PC-9 (cell line): Measurements from ENCODE around the gene SAMD9L.

Experiments used
- EZH2 ChIP-seq: fragments of 200-600 bp; sonication (generic); IDR thresholded peaks from 2 replicates; pipeline ENCODE4 v1.8.0; 2017; ENCODE audit warnings: antibody characterized with exemption, low read depth
- TF ChIP-seq, protein P1 (sequence below): fragments of 200-600 bp; sonication (generic); conservative IDR thresholded peaks from 2 replicates; pipeline ENCODE4 v1.6.1; 2017; ENCODE audit warnings: mixed run types, antibody characterized with exemption, mild to moderate bottlenecking, moderate library complexity

DNA sequence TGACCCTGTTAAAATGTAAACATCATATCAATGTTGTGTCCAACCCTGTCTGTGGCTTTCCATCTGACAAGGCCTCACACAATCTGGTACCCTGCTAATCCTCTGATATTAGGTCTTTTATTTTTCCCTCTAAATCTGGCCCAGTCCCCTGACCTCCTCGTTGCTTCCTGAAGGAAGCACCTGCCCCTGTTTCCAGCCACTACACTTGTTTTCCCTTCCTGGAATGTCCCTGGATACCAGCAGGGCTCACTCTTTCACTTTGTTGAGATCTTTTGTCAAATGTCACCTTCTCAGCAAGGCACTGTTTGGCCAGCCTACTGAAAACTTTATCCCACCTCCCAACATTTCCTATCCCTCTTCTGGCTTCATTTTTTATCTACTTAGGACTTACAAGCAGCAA is 2.1 kb downstream of the SAMD9L start:
- TF ChIP-seq, protein P1, sequence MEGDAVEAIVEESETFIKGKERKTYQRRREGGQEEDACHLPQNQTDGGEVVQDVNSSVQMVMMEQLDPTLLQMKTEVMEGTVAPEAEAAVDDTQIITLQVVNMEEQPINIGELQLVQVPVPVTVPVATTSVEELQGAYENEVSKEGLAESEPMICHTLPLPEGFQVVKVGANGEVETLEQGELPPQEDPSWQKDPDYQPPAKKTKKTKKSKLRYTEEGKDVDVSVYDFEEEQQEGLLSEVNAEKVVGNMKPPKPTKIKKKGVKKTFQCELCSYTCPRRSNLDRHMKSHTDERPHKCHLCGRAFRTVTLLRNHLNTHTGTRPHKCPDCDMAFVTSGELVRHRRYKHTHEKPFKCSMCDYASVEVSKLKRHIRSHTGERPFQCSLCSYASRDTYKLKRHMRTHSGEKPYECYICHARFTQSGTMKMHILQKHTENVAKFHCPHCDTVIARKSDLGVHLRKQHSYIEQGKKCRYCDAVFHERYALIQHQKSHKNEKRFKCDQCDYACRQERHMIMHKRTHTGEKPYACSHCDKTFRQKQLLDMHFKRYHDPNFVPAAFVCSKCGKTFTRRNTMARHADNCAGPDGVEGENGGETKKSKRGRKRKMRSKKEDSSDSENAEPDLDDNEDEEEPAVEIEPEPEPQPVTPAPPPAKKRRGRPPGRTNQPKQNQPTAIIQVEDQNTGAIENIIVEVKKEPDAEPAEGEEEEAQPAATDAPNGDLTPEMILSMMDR = no peak
- TF ChIP-seq EZH2 = no peak
